NCI-H2196 (cell line): ENCODE measurements around the gene DOLPP1.

Source experiments
- DNase-seq: peaks from one replicate; lab custom pipeline; 2025; ENCODE audit not compliant: unreplicated experiment; lab: John Stamatoyannopoulos, UW

DOLPP1 gene

DNA sequence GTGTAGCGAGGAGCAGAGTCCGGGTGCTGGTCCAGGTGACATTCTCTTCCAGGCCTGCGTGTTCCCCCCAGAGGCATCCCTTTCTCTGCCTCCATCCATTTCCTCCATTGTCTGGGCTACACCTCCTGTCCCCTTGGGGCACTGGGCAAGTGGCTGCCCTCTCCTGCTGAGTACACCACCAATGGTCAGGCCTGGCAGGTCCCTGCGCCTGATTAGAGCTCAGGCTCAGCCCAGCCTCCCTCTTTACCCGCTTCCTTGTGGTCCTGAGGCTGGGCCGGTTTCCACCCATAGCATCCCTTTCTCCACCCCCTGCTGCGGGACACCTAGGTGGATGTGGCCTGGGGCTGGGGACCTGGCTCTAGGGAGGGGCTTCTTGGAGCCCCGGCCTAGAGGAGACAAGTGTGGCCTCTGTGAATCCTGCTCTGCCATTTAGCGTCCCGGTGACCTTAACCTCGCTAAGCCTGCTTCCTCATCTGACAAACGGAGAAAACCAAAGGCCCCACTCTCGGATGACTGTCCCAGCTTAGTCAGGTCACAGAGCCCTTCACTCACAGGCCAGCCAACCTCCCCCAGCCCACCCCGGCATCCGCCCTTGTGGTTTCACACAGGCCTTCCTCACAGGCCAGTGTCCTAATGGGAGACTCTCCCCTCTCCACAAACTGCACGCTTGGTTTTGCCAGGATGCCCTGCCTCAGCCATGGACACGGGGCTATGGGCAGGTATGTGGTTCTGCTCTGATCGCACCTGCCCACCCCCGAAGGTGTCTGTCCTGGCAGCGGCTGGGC lies 12.9 kb downstream of the DOLPP1 start:
- DNase-seq = no peak

DNA sequence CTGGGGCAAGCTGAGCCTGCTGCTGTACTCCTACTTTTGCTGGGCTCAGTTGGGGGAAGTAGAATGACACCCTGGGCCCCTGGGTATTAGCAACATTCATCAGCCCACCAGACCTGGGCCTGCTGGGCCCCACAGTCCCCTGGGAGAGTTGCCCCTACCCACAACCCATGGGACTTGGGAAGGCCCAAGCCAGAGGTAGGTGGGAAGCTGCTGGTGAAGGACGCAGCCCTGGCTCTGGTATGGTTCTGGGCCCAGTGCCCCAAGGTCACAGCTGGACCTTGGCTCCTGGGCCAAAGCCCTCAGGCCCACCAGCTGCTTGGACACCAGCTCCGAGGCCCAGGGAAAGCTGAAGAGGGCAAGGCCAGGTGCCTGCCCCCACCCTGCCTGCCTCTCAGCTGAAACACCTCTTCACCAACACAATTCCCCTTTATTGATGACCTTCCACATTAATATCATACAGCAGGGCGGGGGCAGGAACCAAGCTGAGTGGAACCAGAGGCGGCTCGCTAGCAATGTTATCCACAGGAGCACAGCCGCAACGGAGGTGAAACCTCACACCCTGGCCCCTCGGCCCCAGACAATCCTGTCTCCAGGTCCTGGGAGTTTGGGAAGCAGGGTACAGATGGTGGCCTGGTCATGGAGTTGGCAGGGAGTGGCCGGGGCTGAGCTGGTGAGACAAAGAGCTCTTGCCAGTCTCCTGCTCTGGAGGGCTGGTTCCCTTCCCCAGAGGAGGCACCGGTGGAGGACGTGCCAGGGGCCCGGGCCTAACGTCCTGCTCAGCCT lies 13.7 kb downstream of the DOLPP1 start:
- DNase-seq = no peak

DNA sequence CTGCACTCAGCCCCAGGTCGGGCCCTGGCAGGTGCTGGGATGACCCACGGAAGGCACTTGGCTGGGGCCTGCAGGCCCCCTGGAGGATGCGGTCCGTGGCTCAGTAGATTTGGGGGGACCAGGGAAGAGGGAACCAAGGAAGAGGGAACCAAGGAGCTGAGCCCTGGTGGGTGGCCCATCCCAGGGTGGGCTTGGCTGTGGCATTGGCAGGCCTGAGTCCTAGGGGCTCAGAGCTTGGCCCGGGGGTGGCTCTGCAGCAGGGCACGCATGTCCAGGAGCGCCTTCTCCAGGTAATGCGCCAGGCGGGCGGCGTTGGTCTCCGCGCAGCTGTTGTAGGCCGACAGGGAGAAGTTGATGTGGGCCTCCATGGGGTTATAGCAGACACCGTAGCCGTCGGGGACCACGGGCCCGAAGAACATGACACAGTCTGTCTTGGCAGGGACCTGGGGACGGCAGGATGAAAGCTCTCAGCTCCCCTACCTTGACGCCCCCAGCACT lies 14.3 kb downstream of the DOLPP1 start:
- no peak for DNase-seq

DNA sequence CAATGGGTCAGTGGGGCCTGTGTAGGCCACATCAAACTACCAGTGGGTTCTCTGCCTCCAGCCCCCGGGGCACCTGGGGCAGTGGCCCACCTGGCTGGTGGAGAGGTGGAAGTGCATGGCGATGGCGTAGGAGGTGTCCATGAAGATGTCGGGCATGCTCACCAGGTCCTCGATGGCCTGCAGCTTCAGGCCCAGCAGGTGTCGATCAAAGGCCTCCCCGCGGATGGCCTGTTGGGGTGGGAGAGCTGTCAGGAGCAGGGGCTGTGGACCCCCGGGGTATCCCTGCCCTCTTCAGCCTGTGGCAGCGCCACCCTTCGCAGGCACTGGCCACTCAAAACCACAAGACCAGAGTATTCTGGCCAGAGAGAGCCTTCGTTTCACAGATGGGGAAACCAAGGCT lies 15.0 kb downstream of the DOLPP1 start:
- DNase-seq = no peak

DNA sequence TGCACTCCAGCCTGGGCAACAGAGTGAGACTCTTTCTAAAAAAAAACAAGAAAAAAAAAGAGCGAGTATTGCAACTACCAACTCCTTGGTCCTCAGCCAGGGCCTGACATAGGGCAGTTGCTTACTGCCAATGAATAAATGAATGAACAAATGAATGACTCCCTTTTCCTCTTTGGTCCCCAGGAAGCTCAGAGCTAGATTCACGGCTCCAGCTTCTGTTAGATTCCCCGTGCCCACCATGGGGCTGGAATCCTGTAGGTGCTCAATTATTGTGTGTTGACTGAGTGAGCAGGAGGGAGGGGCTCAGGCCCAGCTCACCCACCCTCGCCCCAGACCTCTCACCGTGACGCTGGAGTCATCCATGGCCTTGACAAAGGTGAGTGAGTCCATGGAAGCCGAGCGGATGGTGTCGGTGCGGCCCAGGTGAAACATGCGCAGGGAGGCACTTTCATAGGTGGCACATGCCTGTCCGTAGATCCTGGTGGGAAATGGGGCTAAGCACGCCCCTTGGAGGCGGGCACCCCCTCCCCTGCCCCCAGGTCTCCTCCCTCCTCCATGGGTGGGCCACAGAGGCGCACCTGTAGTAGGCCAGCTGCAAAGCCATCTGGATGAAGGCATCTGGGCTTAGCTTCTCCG lies 16.9 kb downstream of the DOLPP1 start:
- no peak for DNase-seq

DNA sequence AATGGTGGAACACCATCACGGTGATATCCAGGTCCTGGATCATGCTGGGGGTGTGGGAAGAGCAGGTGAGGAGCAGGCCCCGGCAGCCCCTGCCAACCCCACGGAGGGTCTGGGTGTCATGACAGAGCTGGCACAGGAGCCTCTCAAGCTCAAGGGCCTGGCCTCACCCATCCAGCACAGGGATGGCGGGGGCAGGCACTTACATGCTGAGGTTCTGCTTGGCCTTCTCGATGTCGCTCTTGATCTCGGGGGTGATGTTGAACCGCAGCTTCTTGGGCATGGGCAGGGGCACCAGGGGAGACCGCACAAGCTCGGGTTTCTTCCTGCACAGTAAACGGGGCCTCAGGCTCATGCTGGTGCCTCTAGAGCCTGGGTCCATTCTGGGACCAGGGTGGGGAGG lies 17.4 kb downstream of the DOLPP1 start:
- no peak for DNase-seq

DNA sequence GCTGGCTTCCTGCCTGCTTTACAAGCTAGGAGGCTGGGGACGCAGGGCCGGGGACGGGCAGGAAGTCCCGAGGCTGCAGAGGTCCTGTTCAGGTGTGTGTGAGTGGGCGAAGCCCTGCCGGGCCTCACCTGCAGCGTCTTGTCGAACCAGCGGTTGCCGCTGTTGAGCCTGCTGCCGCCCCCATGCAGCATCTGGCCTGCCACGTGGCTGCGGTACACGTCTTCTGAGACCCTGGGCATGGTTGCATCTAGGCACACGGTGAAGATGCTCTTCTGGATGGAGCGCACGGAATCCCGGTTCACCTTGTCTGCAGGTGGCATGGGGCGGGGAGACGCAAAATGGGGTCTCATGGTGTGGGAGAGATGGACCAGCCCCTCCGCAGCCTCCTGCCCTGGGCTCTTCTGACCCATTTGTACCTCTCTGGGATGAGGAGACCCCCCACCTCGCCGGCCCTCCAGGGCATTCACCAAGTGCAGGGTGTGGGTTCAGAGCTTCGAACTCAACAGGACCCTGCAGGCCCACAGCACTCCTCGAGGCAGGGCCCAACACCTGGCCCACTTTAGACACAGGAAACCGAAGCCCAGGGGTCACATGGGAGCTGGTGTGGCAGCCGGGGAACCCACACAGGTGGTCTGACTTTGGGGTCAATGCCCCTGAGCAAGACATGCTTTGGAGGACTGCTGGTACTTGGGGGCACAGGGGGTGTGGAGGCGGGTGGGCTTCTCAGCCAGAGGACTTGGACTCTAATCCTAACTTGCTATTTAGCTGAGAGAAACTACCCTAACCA lies 19.7 kb downstream of the DOLPP1 start:
- DNase-seq = no peak

DNA sequence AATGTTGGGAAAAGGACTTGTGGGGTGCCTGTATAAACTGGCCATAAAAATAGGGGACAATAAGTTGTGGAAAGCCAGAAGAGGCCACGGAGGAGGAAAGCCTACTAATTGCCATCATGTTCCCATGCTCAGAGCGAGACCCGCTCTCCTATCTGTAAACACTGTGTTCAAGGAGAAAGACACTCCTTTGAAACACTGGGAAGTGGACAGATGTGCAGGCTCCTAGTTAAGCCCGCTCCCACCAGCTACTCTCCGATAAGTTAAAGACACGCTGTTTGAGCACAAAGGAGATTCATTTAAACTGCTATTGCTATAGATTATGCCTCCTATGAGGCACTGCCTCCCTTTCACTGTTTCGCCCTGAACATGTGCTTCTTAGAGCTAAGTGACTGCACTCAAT lies 20.4 kb downstream of the DOLPP1 start:
- no peak for DNase-seq

DNA sequence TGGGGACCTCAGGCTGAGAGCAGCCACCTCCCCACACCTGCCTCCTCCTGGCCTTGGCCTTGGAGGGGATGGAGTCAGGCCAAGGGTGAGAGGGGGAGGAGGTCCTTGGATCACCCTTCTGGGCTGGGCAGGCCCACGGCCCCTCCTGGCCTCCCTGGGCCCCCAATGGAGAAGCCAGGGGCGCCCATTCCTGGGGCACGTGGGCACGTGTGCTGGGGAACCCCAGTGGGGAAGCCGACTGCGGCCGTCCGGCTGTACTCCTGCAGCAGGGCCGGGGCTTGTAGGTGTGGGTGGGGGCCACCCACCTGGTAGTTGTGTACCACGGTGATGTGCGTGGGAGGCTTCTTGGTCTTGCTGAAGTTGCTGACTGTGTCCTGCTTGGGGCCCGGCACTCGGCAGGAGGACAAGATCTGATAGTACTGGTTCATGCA lies 21.2 kb downstream of the DOLPP1 start:
- no peak for DNase-seq

DNA sequence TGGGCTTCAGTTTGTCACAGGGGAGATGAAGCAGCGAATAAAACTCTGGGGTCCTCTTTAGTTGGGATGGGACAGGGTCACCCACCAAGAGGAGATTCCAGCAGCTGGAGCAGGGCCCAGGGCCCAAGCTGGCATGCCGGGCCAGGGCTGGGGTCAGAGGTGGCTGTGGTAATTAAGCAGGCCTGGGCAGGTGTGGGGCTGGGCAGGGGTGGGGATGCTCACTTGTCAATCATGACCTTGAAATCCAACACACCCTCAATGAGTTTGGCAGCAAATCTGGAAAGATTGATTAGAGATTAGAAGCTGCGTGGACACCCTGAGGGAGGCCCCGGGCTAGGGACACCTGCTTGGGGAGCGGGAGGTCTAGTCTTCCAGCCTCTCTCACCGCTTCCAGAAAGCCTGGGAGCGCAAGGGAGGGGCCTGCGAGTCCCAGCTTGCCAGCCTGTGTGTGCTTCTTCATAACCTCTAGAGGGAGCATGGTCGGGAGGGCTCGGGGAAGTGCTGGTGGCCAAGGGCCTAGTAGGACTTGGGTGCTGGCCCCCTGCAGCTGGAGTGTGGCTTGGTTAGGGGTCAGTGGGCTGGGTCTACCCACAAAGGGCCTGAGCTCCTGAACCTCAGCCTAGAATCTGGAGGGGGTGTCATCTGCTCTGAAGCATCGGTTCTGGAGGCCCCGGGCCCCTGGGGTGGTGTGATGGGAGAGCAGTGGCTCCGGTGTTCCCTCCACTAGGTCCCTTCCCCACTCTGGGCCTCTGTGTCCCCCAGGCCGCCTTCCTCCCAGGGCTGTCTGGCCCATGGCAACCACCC lies 22.1 kb downstream of the DOLPP1 start:
- DNase-seq = peak; percentile 76

DNA sequence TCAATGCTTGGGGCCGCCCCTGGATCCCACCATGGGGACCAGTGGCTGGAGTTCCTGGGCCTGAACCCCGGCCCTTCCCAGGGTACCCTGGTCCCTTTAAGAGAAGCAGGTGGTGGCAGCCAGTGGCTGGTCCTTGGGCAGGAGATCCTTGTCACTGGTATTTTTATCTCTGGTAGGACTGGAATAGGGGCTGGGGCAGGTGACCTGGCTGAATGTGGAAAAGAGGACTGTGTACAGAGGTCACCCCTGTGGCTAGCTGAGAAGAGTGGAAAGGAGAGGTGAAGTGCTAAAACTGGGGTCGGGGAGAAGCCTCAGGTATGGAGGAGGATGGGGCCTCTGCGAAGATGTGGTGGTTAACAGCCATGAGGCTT lies 22.7 kb downstream of the DOLPP1 start:
- DNase-seq = no peak

DNA sequence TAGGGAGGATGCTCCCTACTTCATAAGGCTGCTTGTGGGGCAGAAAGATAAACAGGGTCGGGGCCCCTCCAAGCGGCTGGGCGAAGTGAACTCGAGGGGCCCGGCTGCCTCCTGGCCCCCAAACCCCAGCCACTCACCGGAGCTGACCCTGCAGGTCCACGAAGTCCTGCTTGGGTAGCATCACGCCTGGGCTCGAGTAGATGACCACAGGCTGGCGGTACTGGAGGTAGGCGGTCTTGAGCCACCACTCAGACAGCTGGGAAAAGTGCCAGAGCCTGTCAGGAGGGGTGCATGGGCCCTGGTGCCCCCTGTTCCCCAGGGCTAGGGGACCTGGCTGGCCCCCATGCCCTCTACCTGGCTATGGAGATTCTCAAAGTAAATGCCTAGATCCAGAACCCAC lies 23.1 kb downstream of the DOLPP1 start:
- no peak for DNase-seq

DNA sequence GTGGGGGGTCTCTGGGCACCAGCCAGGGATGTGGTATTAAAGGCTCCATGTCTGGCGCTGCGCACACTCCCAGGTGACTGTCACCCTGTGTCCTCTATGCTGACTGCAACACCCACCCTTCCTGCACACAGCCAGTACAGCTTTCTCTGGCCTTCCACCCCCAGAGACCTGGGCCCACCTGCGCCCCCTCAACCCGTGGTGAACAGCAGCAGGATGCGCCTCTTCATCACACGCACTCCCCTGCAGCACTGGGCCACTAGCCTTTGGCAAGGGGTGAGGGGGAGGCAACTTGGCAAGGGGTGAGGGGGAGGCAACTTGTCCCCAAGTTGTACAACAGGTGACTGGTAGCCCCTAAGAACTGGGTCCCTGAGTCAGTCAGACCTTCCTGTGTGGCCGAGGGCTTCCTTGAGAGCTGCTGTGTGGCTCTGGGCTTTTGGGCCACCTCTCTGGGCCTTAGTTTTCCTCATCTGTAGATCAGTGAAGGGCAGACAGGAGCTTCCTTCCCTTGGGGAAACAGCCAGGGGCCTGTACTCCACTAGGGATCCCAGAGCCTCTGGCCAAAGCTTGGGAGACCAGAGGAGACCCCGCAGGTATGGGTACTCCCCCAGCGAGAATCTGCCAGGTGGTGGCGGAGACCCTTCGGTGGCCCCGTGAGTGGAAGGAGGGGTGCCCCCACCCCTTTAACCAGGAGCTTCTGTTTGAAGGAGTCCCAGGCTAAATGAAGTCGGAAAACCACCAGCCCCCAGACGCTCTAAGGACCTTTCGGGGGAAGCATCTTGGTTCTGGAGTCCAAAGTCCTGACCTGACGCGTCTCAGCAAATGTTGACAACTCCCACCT lies 25.2 kb downstream of the DOLPP1 start:
- DNase-seq = no peak

DNA sequence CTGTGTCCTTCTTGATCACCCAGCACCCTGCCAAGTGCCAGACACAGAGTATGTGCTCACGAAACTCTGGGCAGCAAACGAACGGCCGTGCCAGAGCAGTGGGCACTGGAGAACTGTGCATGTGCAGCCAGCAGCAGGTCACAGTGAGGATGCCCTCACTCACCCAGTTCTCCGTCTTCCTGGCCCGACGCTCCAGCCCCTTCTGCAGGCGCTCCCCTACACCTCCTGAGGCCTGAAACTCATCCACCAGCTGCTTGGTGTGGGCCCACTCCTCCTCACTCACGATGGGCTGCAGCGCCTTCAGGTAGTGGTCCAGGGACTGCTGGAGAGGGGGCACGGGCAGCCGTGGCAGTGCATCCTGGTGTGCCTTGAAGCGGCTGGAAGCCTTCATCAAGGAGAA lies 26.7 kb downstream of the DOLPP1 start:
- no peak for DNase-seq

DNA sequence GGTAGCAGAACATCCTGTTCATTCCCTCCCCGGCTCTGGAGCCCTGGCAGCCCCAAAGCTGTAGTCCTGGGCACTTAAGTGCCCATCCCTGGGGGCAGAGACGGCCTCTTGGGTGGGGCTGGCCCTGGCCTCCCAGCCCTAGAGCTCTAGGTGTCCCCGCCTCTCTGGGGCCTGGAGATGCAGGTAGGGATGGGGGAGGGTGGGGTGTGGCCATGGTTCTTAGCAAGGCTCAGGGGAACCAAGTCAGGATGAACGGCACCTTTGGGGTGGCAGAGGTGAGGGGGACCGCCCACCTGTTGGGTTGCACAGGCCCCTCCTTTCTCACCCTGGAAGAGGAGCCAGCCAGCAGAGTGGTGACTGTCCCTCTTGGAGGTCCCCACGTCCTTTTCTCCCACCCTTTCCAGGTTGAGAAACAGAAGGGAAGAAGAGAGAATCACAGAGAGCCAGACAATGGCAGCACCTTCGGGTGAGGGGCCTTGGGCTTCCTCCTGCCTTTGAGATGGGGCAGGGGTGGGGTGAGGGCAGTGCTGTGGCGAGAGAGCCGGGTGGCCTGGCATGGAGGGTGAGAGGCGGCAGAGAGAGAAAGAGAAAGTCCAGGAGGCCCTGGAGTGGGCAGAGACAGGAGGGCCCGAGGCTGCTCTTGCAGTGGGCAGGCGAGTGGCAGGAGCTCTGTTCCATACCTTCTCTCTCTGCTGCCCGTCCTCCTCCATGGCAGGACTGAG lies 27.3 kb downstream of the DOLPP1 start:
- no peak for DNase-seq

DNA sequence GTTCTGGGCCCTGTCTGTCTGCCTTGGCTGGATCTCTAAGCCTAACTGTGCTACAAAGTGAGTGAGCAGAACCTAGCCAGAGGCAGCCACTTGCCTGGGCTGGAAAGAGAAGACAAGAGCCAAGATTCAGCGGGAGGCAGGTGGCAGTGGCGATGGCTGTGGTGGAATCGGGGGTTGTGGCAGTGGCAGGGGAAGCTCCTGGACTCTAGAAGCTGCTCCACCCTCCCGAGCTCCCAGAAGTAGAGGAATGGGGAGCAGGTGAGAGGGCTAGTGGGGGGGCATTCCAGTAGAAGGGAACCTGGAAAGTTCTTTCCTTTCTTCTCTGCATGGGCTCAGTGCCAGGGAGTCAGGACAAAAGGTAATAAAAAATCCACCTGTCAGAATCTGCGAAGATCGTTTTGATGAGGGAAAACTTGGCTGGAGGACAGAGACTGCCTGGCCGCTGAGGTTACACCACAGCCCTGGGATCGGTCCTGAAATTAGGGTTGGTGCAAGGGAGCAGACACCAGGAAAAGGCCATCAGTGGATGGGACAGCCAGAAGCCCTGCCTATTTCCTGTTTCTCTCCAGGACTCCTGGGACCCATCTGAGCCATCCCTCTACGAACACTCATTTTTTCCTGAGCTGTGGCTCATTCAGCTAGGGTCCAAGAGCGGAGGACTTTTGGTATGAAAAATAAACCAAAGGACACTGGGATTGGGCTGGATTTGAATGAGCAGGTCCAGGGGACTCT lies 28.1 kb downstream of the DOLPP1 start:
- peak; percentile 26 for DNase-seq

DNA sequence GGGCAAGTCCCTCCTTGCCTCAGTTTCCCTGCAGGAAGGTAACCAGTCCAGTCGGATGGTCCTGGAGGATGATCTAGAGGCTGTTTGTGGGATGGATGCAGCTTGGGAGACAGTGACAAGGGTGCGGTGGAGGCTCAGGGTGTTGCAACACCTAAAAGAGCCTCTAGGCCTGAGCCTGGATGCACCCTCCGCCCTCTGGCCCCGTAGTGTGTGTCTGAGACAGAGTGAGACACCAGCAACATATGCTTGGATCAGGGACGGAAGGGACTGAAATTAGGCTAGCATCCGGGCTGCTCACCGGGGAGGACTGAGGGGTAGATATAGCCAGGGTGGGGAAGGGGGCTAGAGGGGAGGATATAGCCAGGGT lies 28.6 kb downstream of the DOLPP1 start:
- DNase-seq = peak; percentile 15
